HepG2 (cell line): ENCODE measurements around the gene TRAPPC3. TPM values are rescaled to one million over a fixed set of nuclear protein-coding genes. Genes with fewer than 3 reads are reported as not detected.

Experiments
- BHLHE40 ChIP-seq: IDR thresholded peaks from 2 replicates; pipeline ENCODE4 v1.6.1; 2011; ENCODE audit warnings: low read length, improper control_type of control experiment
- DDIT3 ChIP-seq: sonication (generic); formaldehyde crosslinking; IDR thresholded peaks from 2 replicates; pipeline ENCODE4 v1.4.0; 2020; ENCODE audit warnings: mild to moderate bottlenecking, missing genetic modification reagents
- DNMT3B ChIP-seq: conservative IDR thresholded peaks from 2 replicates; pipeline ENCODE4 v1.6.1; 2016; ENCODE audit warnings: missing biosample characterization, control low read depth
- IKZF1 ChIP-seq: fragments of 450-650 bp; IDR thresholded peaks from 2 replicates; pipeline ENCODE4 v1.7.1; 2016
- IKZF4 ChIP-seq: sonication (generic); formaldehyde crosslinking; IDR thresholded peaks from 2 replicates; pipeline ENCODE4 v1.5.1; 2020; ENCODE audit warnings: borderline replicate concordance, mild to moderate bottlenecking, low read depth, missing genetic modification reagents; ENCODE audit errors: not compliant biosample characterization
- KDM5B ChIP-seq: sonication (generic); formaldehyde crosslinking; IDR thresholded peaks from 2 replicates; pipeline ENCODE4 v1.4.0; 2020; ENCODE audit warnings: missing genetic modification reagents, mild to moderate bottlenecking, borderline replicate concordance
- MEIS2 ChIP-seq: sonication (generic); formaldehyde crosslinking; IDR thresholded peaks from 2 replicates; pipeline ENCODE4 v1.9.0; 2021; ENCODE audit warnings: mild to moderate bottlenecking, missing genetic modification reagents
- SIN3B ChIP-seq: fragments of 150-350 bp; IDR thresholded peaks from 2 replicates; pipeline ENCODE4 v1.6.1; 2014; ENCODE audit warnings: low read length
- SKI ChIP-seq: fragments of 450-650 bp; IDR thresholded peaks from one replicate; pipeline ENCODE4 v1.6.1; 2018; ENCODE audit warnings: mild to moderate bottlenecking; ENCODE audit not compliant: partially characterized antibody
- SP5 ChIP-seq: IDR thresholded peaks from 2 replicates; pipeline ENCODE4 v1.6.1; 2016; ENCODE audit warnings: low read depth, borderline replicate concordance
- ZBTB7B ChIP-seq: sonication (generic); formaldehyde crosslinking; IDR thresholded peaks from 2 replicates; pipeline ENCODE4 v1.4.0; 2020; ENCODE audit warnings: missing genetic modification reagents
- ZIK1 ChIP-seq: sonication (generic); formaldehyde crosslinking; IDR thresholded peaks from 2 replicates; pipeline ENCODE4 v1.5.0; 2020; ENCODE audit warnings: mild to moderate bottlenecking, low read depth, missing genetic modification reagents, borderline replicate concordance
- ZNF136 ChIP-seq: sonication (generic); formaldehyde crosslinking; IDR thresholded peaks from 2 replicates; pipeline ENCODE4 v1.8.1; 2022; ENCODE audit warnings: low read depth, mild to moderate bottlenecking, moderate library complexity, missing genetic modification reagents
- ZNF230 ChIP-seq: sonication (generic); formaldehyde crosslinking; IDR thresholded peaks from 2 replicates; pipeline ENCODE4 v1.4.0; 2020; ENCODE audit warnings: mild to moderate bottlenecking, missing genetic modification reagents
- ZNF546 ChIP-seq: sonication (generic); formaldehyde crosslinking; conservative IDR thresholded peaks from 2 replicates; pipeline ENCODE4 v1.8.1; 2023; ENCODE audit warnings: mild to moderate bottlenecking, missing genetic modification reagents
- ZNF678 ChIP-seq: sonication (generic); formaldehyde crosslinking; IDR thresholded peaks from 2 replicates; pipeline ENCODE4 v1.4.0; 2020; ENCODE audit warnings: mild to moderate bottlenecking, missing genetic modification reagents
- ZNF704 ChIP-seq: sonication (generic); formaldehyde crosslinking; IDR thresholded peaks from 2 replicates; pipeline ENCODE4 v1.8.1; 2023; ENCODE audit warnings: mild to moderate bottlenecking, inconsistent platforms, moderate library complexity, missing genetic modification reagents, borderline replicate concordance
- ZNF777 ChIP-seq: sonication (generic); formaldehyde crosslinking; IDR thresholded peaks from 2 replicates; pipeline ENCODE4 v1.4.0; 2020; ENCODE audit warnings: missing genetic modification reagents
- ZNF788 ChIP-seq: sonication (generic); formaldehyde crosslinking; IDR thresholded peaks from 2 replicates; pipeline ENCODE4 v1.5.0; 2020; ENCODE audit warnings: mild to moderate bottlenecking, missing genetic modification reagents, borderline replicate concordance
- ZSCAN25 ChIP-seq: sonication (generic); formaldehyde crosslinking; IDR thresholded peaks from 2 replicates; pipeline ENCODE4 v1.8.0; 2022; ENCODE audit warnings: mild to moderate bottlenecking, missing genetic modification reagents
- polyA plus RNA-seq, 8 experiments: library from polyadenylated mRNA; depleted of rRNA in 3 of 8; stranded (reverse) in 7 of 8; unstranded in 1 of 8; fragments of >200 nt; fragmentation: Illumina TruSeq in 4 of 8; extraction: Trizol in 4 of 8; gene quantifications; 2 replicates each; pipeline versions ENCODE4 v1.2.1 to v1.2.3, GENCODE V29; 2011 to 2016; ENCODE audit warnings: low read depth in 4 of 8, missing spikeins in 1 of 8, mixed read lengths in 1 of 8; ENCODE audit not compliant: insufficient read depth in 1 of 8
- total RNA-seq, 5 experiments: library from RNA; depleted of rRNA; stranded (reverse); fragments of >200 nt; fragmentation: Illumina TruSeq; extraction: Trizol; gene quantifications; 2 replicates each; pipeline ENCODE4 v1.2.3, GENCODE V29; 2016; ENCODE audit warnings: low read depth in 1 of 5
- TF ChIP-seq, protein P1 (sequence below): sonication (generic); formaldehyde crosslinking; IDR thresholded peaks from 2 replicates; pipeline ENCODE4 v1.4.0; 2020; ENCODE audit warnings: mild to moderate bottlenecking, missing genetic modification reagents
- TF ChIP-seq, protein P2 (sequence below): IDR thresholded peaks from 2 replicates; pipeline ENCODE4 v1.6.1; 2012; ENCODE audit warnings: low read length, improper control_type of control experiment
- TF ChIP-seq, protein P3 (sequence below): sonication (generic); IDR thresholded peaks from 2 replicates; pipeline ENCODE4 v1.6.1; 2016; ENCODE audit warnings: low read depth, borderline replicate concordance

TRAPPC3 gene
- total and polyA plus RNA-seq, 2 of the 13 experiments (the other 11 are each of a cell fraction or from before 2014, with no cell fraction given) = 53.7 to 62.4 TPM

DNA sequence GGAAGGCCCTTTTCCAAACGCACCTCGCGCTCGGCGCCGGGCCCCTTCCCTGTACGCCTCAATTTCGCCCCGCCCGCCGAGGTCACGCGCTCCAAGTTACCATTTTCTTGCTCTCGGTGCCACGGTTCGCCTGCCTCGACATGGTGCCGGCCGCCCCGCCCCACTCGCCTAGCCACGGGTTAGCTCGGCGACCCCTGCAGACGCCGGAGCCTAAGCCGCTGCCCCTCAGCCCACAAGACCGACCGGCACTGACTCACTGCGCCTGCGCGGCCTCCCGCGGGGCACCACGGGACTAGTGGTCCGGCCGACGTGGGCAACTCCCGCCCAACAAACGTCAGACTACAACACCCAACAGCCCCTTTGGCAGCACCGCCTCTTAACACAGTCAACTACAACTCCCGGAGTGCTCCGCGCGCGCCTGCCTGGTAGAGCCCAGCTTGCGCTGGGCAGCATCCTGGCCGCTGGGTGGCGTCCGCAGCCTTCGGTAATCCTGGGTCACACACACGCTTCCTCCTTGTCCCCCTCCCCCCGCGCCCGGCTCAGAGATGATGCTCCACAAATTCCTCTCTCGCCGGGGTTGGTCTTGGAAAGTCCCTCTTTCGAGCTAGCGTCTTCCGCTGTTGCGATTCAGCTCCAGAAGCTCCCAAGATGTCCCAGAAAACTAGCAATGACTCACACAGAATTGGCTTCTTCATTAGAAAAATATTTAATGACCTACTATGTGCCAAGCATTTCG is at the start of gene TRAPPC3 (continued):
- TF ChIP-seq, protein P1, sequence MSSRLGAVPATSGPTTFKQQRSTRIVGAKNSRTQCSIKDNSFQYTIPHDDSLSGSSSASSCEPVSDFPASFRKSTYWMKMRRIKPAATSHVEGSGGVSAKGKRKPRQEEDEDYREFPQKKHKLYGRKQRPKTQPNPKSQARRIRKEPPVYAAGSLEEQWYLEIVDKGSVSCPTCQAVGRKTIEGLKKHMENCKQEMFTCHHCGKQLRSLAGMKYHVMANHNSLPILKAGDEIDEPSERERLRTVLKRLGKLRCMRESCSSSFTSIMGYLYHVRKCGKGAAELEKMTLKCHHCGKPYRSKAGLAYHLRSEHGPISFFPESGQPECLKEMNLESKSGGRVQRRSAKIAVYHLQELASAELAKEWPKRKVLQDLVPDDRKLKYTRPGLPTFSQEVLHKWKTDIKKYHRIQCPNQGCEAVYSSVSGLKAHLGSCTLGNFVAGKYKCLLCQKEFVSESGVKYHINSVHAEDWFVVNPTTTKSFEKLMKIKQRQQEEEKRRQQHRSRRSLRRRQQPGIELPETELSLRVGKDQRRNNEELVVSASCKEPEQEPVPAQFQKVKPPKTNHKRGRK (CRISPR knock-in tag) = no peak
- TF ChIP-seq ZNF678 (CRISPR knock-in tag) = no peak
- TF ChIP-seq ZNF704 (CRISPR knock-in tag) = 0 out of 2 replicates have a peak, but pooled peaks have one; percentile 15
- TF ChIP-seq ZBTB7B (CRISPR knock-in tag) = peak; percentile 85; the same call in 1 of the 2 replicates
- TF ChIP-seq ZSCAN25 = peak; percentile 59; the same call in 1 of the 2 replicates
- TF ChIP-seq DNMT3B (CRISPR knock-in tag) = no peak
- TF ChIP-seq, protein P2, sequence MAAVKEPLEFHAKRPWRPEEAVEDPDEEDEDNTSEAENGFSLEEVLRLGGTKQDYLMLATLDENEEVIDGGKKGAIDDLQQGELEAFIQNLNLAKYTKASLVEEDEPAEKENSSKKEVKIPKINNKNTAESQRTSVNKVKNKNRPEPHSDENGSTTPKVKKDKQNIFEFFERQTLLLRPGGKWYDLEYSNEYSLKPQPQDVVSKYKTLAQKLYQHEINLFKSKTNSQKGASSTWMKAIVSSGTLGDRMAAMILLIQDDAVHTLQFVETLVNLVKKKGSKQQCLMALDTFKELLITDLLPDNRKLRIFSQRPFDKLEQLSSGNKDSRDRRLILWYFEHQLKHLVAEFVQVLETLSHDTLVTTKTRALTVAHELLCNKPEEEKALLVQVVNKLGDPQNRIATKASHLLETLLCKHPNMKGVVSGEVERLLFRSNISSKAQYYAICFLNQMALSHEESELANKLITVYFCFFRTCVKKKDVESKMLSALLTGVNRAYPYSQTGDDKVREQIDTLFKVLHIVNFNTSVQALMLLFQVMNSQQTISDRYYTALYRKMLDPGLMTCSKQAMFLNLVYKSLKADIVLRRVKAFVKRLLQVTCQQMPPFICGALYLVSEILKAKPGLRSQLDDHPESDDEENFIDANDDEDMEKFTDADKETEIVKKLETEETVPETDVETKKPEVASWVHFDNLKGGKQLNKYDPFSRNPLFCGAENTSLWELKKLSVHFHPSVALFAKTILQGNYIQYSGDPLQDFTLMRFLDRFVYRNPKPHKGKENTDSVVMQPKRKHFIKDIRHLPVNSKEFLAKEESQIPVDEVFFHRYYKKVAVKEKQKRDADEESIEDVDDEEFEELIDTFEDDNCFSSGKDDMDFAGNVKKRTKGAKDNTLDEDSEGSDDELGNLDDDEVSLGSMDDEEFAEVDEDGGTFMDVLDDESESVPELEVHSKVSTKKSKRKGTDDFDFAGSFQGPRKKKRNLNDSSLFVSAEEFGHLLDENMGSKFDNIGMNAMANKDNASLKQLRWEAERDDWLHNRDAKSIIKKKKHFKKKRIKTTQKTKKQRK = no peak
- peak; percentile 56; the same call in 1 of the 2 replicates for TF ChIP-seq SIN3B
- peak; percentile 64 for TF ChIP-seq KDM5B
- peak; percentile 14; the same call in 1 of the 2 replicates for TF ChIP-seq MEIS2 (CRISPR knock-in tag)
- TF ChIP-seq ZNF136 = 0 out of 2 replicates have a peak, but pooled peaks have one; percentile 46
- peak; percentile 90; the same call in 1 of the 2 replicates for TF ChIP-seq ZNF788 (CRISPR knock-in tag)
- TF ChIP-seq SP5 = peak; percentile 79
- TF ChIP-seq, protein P3, sequence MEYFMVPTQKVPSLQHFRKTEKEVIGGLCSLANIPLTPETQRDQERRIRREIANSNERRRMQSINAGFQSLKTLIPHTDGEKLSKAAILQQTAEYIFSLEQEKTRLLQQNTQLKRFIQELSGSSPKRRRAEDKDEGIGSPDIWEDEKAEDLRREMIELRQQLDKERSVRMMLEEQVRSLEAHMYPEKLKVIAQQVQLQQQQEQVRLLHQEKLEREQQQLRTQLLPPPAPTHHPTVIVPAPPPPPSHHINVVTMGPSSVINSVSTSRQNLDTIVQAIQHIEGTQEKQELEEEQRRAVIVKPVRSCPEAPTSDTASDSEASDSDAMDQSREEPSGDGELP = peak; percentile 31; the same call in 1 of the 2 replicates
- no peak for TF ChIP-seq IKZF1
- TF ChIP-seq IKZF4 (CRISPR knock-in tag) = peak; percentile 81
- TF ChIP-seq ZNF546 (CRISPR knock-in tag) = 0 out of 2 replicates have a peak, but pooled peaks have one; percentile 62
- TF ChIP-seq ZNF777 (CRISPR knock-in tag) = peak; percentile 73
- no peak for TF ChIP-seq BHLHE40
- 0 out of 2 replicates have a peak, but pooled peaks have one; percentile 73 for TF ChIP-seq ZNF230 (CRISPR knock-in tag)
- peak; percentile 94; the same call in 1 of the 2 replicates for TF ChIP-seq ZIK1 (CRISPR knock-in tag)
- peak; percentile 26 for TF ChIP-seq SKI
- TF ChIP-seq DDIT3 (CRISPR knock-in tag) = no peak
